Measurements from ENCODE around the gene C1orf74. TPM values are rescaled to one million over a fixed set of nuclear protein-coding genes. Genes with fewer than 3 reads are reported as not detected.
"Not testable (repeated sequence)": the region's sequence is repeated elsewhere in the genome, so short reads cannot be mapped to it uniquely, and the experiment has no call there.

Gene C1orf74
- total RNA-seq, 1 donor from 2014 or later = 2.9 TPM

GRCh38 chr1:209800984-209801834 lies 16.9 kb upstream of the C1orf74 start:
- Mint-ChIP-seq H3K36me3 (ENCODE audit: low read depth) (no peaks in the 10 kb centered on the region), H3K9me3 (no peaks in the 10 kb centered on the region), H3K4me3 (no peak overlapping the region), H3K4me1 (ENCODE audit: low read depth) (peaks cover 8% of the 10 kb centered on the region), H3K27me3 (ENCODE audit: insufficient read depth) (peaks cover 11% of the 10 kb centered on the region), H3K27ac (no peak overlapping the region)
- no peak for DNase-seq (ENCODE audit: low spot score)
- intact Hi-C loops (cut with micrococcal nuclease) = no loop called here

DNA sequence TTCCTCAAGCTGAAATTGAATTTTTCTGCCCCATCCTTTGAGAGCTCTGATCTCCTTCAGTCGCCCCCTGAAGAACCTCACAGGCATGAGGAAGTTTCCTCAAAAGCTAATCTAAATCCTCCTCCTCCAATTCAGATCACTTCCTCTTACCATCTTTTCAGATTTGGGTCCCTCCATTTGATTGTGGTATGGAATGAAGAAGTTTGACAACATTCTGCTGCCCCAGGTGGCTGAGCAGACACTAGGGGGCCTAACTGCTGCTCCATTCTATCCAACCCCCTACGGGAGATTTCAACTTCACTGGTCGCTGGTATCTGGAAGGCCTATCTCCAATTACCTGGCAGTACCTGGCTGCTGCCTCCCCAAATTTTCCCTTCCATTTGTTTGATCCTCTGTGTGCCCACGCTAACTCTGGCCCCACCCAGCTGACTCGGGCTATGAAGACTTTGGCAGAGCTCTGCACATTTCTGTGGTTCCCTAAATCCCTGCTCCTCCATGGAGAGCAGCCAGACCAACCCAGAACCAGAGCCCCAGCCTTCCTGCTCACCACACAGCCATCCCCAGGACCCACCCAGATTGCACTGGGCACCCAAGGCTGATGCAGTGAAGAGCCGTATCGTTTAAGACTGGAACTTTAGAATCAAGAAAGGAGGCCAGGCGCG lies 13.8 kb upstream of the C1orf74 start:
- Mint-ChIP-seq H3K27ac (no peak overlapping the region), H3K4me1 (ENCODE audit: low read depth) (no peaks in the 10 kb centered on the region), H3K4me3 (no peak overlapping the region)

DNA sequence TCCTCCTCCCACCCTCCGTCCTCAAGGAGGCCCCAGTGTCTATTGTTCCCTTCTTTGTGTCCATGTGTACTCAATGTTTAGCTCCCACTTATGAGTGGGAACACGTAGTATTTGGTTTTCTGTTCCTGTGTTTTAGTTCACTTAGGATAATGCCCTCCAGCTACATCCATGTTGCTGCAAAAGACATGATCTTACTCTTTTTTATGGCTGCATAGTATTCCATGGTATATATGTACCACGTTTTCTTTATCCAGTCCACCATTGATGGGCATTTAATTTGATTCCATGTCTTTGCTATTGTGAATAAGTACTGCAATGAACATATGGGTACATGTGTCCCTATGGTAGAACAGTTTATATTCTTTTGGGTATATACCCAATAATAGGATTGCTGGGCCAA lies 9.4 kb upstream of the C1orf74 start:
- H3K4me3 Mint-ChIP-seq; DNase-seq (ENCODE audit: low spot score); H3K9me3 Mint-ChIP-seq; H3K27me3 Mint-ChIP-seq (ENCODE audit: insufficient read depth); H3K36me3 Mint-ChIP-seq (ENCODE audit: low read depth); H3K27ac Mint-ChIP-seq; intact Hi-C loops (cut with micrococcal nuclease): not testable (repeated sequence)
- peaks cover 21% of the 10 kb centered on the region for H3K4me1 Mint-ChIP-seq (ENCODE audit: low read depth)

More for the DNA sequence above, 13.8 kb upstream of the C1orf74 start:
- DNase-seq (ENCODE audit: low spot score) = no peak
- H3K9me3 Mint-ChIP-seq = peaks cover 10% of the 10 kb centered on the region
- H3K27me3 Mint-ChIP-seq (ENCODE audit: insufficient read depth) = peaks cover 11% of the 10 kb centered on the region
- peaks cover 2% of the 10 kb centered on the region for H3K36me3 Mint-ChIP-seq (ENCODE audit: low read depth)
- intact Hi-C loops (cut with micrococcal nuclease) = no loop called here

- intact Hi-C loops (cut with micrococcal nuclease) = no loop called here
- Mint-ChIP-seq H3K36me3 (ENCODE audit: low read depth) (peaks cover 2% of the 10 kb centered on the region), H3K4me3 (no peak overlapping the region), H3K4me1 (ENCODE audit: low read depth) (peaks cover 37% of the 10 kb centered on the region), H3K27me3 (ENCODE audit: insufficient read depth) (peaks cover 3% of the 10 kb centered on the region), H3K27ac (no peak overlapping the region), H3K9me3 (peaks cover 10% of the 10 kb centered on the region)
- DNase-seq (ENCODE audit: low spot score) = no peak
These were observed 7.6 kb upstream of the C1orf74 start for GRCh38 chr1:209791920-209792319.

GRCh38 chr1:209790286-209791193 lies 6.2 kb upstream of the C1orf74 start:
- intact Hi-C loops (cut with micrococcal nuclease) = no loop called here
- no peak overlapping the region for H3K4me3 Mint-ChIP-seq

GRCh38 chr1:209789245-209789644 lies 4.9 kb upstream of the C1orf74 start:
- H3K27me3 Mint-ChIP-seq (ENCODE audit: insufficient read depth) = peaks cover 2% of the 10 kb centered on the region
- peaks cover 5% of the 10 kb centered on the region for H3K36me3 Mint-ChIP-seq (ENCODE audit: low read depth)
- peaks cover 7% of the 10 kb centered on the region for H3K9me3 Mint-ChIP-seq
- intact Hi-C loops (cut with micrococcal nuclease) = no loop called here
- H3K4me3 Mint-ChIP-seq = no peak overlapping the region
- DNase-seq (ENCODE audit: low spot score) = no peak
- peaks cover 57% of the 10 kb centered on the region for H3K4me1 Mint-ChIP-seq (ENCODE audit: low read depth)
- H3K27ac Mint-ChIP-seq = peak overlapping the region; percentile 54

More at GRCh38 chr1:209790286-209791193, 6.2 kb upstream of the C1orf74 start:
- H3K27ac Mint-ChIP-seq = no peak overlapping the region
- H3K9me3 Mint-ChIP-seq = peaks cover 10% of the 10 kb centered on the region
- H3K4me1 Mint-ChIP-seq (ENCODE audit: low read depth) = peaks cover 44% of the 10 kb centered on the region
- no peak for DNase-seq (ENCODE audit: low spot score)
- peaks cover 2% of the 10 kb centered on the region for H3K27me3 Mint-ChIP-seq (ENCODE audit: insufficient read depth)
- H3K36me3 Mint-ChIP-seq (ENCODE audit: low read depth) = peaks cover 2% of the 10 kb centered on the region

DNA sequence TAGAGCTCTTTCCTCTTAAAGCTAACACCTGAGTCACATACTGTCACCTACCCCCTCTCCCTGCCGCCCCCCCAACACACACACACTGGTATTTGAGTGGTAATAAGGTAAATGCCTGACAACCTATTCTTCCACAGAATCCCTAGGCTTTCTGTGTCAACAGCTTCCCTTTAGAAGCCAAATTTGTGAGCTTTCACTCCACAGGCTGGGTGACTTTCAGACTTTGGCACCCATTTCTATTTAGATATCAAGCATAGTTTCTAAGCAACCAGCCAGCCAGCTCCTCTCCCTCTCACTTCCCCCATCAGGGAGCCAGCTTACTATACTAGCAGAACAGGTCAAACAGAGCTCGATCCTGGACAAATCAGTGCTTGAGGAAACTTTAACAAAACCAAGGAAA lies 3.2 kb upstream of the C1orf74 start:
- no peak for DNase-seq (ENCODE audit: low spot score)
- intact Hi-C loops (cut with micrococcal nuclease) = no loop called here
- Mint-ChIP-seq H3K9me3 (no peaks in the 10 kb centered on the region), H3K27ac (no peak overlapping the region), H3K4me1 (ENCODE audit: low read depth) (peaks cover 72% of the 10 kb centered on the region), H3K36me3 (ENCODE audit: low read depth) (peaks cover 11% of the 10 kb centered on the region), H3K4me3 (no peak overlapping the region), H3K27me3 (ENCODE audit: insufficient read depth) (no peaks in the 10 kb centered on the region)

GRCh38 chr1:209786146-209786545 lies 1.8 kb upstream of the C1orf74 start:
- Mint-ChIP-seq H3K4me3 (no peak overlapping the region), H3K27ac (no peak overlapping the region), H3K27me3 (ENCODE audit: insufficient read depth) (no peaks in the 10 kb centered on the region), H3K36me3 (ENCODE audit: low read depth) (peaks cover 17% of the 10 kb centered on the region), H3K4me1 (ENCODE audit: low read depth) (peaks cover 71% of the 10 kb centered on the region), H3K9me3 (no peaks in the 10 kb centered on the region)
- no peak for DNase-seq (ENCODE audit: low spot score)
- intact Hi-C loops (cut with micrococcal nuclease) = no loop called here

DNA sequence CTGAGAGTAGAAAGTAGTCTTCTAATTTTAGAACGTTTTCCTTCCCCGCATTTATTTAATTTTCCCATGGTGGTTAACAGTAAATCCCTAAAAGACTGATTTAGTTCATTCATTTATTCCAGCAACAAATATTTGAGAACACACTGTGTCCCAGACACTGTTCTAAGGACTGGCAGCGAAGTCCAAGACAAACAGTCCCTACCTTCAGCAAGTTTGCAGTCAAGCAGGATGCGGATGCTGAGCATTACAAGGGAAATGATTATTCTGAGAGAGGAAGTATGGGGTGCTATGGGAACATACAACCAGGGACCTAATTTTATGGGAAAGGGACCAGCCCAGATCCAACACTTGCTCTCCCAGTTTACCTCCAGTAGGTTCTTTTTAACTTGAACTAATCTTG lies 1.2 kb upstream of the C1orf74 start:
- H3K4me3 Mint-ChIP-seq = no peak overlapping the region
- H3K27ac Mint-ChIP-seq = no peak overlapping the region

GRCh38 chr1:209783386-209783785 lies 973 bp downstream of the C1orf74 start:
- DNase-seq (ENCODE audit: low spot score) = no peak
- H3K27me3 Mint-ChIP-seq (ENCODE audit: insufficient read depth) = no peaks in the 10 kb centered on the region
- peak overlapping the region; percentile 96 for H3K27ac Mint-ChIP-seq
- H3K9me3 Mint-ChIP-seq = no peaks in the 10 kb centered on the region
- peaks cover 35% of the 10 kb centered on the region for H3K36me3 Mint-ChIP-seq (ENCODE audit: low read depth)
- intact Hi-C loops (cut with micrococcal nuclease) = no loop called here
- H3K4me1 Mint-ChIP-seq (ENCODE audit: low read depth) = peaks cover 75% of the 10 kb centered on the region
- H3K4me3 Mint-ChIP-seq = peak overlapping the region; percentile 90

More for the DNA sequence above, 1.2 kb upstream of the C1orf74 start:
- Mint-ChIP-seq H3K27me3 (ENCODE audit: insufficient read depth) (no peaks in the 10 kb centered on the region), H3K9me3 (no peaks in the 10 kb centered on the region), H3K4me1 (ENCODE audit: low read depth) (peaks cover 71% of the 10 kb centered on the region), H3K36me3 (ENCODE audit: low read depth) (peaks cover 17% of the 10 kb centered on the region)
- intact Hi-C loops (cut with micrococcal nuclease) = loop anchor here (2.0 kb wide), 1 partner anchor 61 kb away; no protein-coding TSS in a partner anchor
- DNase-seq (ENCODE audit: low spot score) = no peak

DNA sequence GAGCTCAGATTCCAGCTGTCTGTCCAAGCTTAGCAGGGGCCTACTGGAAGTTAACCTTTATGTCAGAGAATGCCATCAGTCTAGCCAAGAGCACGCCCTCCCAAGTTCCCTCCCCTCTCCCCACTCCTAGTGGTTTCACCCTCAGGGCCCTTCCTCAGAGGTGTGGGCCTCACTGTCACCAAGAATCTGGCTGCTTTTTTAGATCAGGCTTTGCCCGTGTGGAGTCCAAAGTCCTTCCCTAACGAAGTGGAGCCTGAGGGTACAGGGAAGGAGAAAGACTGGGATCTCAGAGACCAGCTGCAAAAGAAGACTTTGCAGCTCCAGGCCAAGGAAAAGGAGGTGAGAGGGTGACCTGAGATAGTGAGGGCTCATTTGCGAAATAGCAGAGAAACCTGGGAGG lies 4.1 kb downstream of the C1orf74 start:
- Mint-ChIP-seq H3K36me3 (ENCODE audit: low read depth) (peaks cover 58% of the 10 kb centered on the region), H3K4me3 (no peak overlapping the region)
- intact Hi-C loops (cut with micrococcal nuclease) = no loop called here

DNA sequence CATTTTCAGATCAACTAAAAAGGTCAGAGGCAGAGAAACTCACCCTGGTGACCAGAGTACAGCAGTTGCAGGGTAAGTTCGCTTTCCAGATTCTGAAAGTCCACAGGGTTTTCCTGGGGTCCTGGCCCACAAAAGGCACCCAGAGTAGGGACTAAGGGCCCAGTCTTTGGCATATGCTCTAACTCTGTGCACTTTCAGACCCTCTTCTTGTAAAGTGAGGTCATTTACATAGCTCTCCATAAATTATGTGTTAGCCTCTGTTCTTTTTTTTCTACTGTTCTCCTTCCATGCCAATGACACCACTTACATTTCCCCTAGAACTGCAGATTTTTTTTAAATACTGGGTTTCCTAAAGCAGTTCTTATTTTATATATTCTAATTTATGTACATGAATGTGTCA lies 6.3 kb downstream of the C1orf74 start:
- Mint-ChIP-seq H3K4me3 (no peak overlapping the region), H3K4me1 (ENCODE audit: low read depth) (peaks cover 65% of the 10 kb centered on the region), H3K9me3 (no peaks in the 10 kb centered on the region), H3K27me3 (ENCODE audit: insufficient read depth) (no peaks in the 10 kb centered on the region), H3K36me3 (ENCODE audit: low read depth) (peaks cover 71% of the 10 kb centered on the region), H3K27ac (peak overlapping the region; percentile 8)
- no peak for DNase-seq (ENCODE audit: low spot score)
- intact Hi-C loops (cut with micrococcal nuclease) = no loop called here

More for the DNA sequence above, 4.1 kb downstream of the C1orf74 start:
- Mint-ChIP-seq H3K27me3 (ENCODE audit: insufficient read depth) (no peaks in the 10 kb centered on the region), H3K27ac (peak overlapping the region; percentile 81), H3K9me3 (no peaks in the 10 kb centered on the region), H3K4me1 (ENCODE audit: low read depth) (peaks cover 74% of the 10 kb centered on the region)
- no peak for DNase-seq (ENCODE audit: low spot score)
